Left lung (tissue), 10 donors: ENCODE data around the gene CKB. TPM values are rescaled to one million over a fixed set of nuclear protein-coding genes. Genes with fewer than 3 reads are reported as not detected.

Source experiments
- ATAC-seq: fragments of 200-7000 bp; cut with Tn5 transposase; one replicate; pipeline ENCODE4 v1.9.1; 2020; ENCODE audit warnings: moderate library complexity
- DNase-seq, 4 donors: peaks; one replicate each; pipeline ENCODE4 v3.0.0-alpha.2; 2013 to 2020
- H3K27ac ChIP-seq, 2 donors: fragments of 200-600 bp; sonication (generic) in 1 of 2; one replicate each; pipeline versions ENCODE4 v1.5.0 to v1.8.0; 2020 to 2021
- H3K27me3 ChIP-seq, 2 donors: fragments of 200-600 bp; sonication (generic) in 1 of 2; one replicate each; pipeline versions ENCODE4 v1.5.0 to v1.8.0; 2020 to 2021
- H3K36me3 ChIP-seq, 2 donors: fragments of 200-600 bp; sonication (generic) in 1 of 2; one replicate each; pipeline versions ENCODE4 v1.5.0 to v1.8.0; 2020 to 2021
- H3K4me1 ChIP-seq, 2 donors: fragments of 200-600 bp; one replicate each; pipeline ENCODE4 v1.8.0; 2021
- H3K4me3 ChIP-seq, 2 donors: fragments of 200-600 bp; sonication (generic) in 1 of 2; one replicate each; pipeline versions ENCODE4 v1.5.0 to v1.8.0; 2020 to 2021; ENCODE audit warnings: mild to moderate bottlenecking in 1 of 2
- H3K9me3 ChIP-seq, 2 donors: fragments of 200-600 bp; sonication (generic) in 1 of 2; one replicate each; pipeline versions ENCODE4 v1.5.0 to v1.8.0; 2020 to 2021
- intact Hi-C, 2 donors: fragments of 100-400 bp; cut with DNase I; formaldehyde crosslinking; loops; one replicate each; pipeline versions ENCODE4 v1.11.2 to v1.14.2; 2022
- polyA plus RNA-seq, 6 donors: library from polyadenylated mRNA; unstranded; fragments of 120-200 nt; gene quantifications; one replicate each; pipeline ENCODE4 v1.2.1, GENCODE V29; 2013; ENCODE audit not compliant: insufficient read length in 6 of 6
- total RNA-seq, 2 donors: library from RNA; stranded (reverse); fragmentation: NEBNext Ultra II Directional; extraction: Animal tissue kit (Norgen Biotek cat#: 25700); gene quantifications; one replicate each; pipeline ENCODE4 v1.2.1, GENCODE V29; 2021
- TF ChIP-seq, protein P1 (sequence below), 2 donors: fragments of 200-600 bp; sonication (generic) in 1 of 2; IDR thresholded peaks; one replicate each; pipeline versions ENCODE4 v1.5.0 to v1.8.0; 2021; ENCODE audit warnings: antibody characterized with exemption in 2 of 2
- donor health status: DM: no; HTN: yes; CAD: no.
- donor health status: DM: no; HTN: no; CAD: no.

Gene CKB
- total and polyA plus RNA-seq, 8 donors, result 129 to 312 (median 210) TPM

DNA sequence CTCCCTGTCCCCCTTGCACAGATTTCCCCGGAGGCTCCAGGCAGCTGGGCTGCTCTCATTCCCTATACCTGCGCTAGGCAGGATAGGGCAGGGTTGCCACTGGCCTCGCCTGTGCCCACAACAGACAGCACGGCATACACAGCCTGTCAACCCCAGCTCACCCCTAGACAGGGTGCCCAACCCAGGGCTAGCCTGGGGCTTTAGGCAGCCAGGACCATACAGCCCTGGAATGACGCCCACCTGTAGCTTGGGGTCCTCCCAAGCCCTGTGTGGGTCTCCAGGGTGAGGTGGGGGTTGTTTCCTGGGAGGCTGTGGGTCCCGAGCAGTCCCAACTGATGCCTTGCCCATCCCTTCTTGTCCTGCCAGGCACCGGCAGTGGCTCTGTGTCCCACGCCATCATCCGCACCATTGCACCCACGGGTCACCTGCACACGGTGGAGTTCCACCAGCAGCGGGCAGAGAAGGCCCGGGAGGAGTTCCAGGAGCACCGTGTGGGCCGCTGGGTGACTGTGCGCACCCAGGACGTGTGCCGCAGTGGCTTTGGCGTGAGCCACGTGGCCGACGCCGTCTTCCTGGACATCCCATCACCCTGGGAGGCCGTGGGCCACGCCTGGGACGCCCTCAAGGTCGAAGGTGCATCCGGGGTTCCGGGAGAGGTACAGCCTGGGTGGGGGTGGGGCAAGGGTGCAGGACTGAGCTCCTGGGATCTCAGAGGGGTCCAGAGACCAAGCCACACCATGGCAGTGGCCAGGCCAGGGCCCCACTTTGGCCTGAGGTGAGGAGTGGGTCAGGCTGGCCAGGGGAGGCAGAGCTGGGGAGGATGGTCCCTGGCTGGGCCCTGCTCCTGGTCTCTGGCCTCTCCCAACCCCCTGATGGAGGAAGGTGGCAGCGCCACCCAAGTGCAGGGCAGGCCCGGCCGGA is 9.8 kb upstream of the CKB start:
- Histone ChIP-seq H3K4me1 (peaks cover 14 to 39% of the 10 kb centered on the region in 2 donors), H3K27me3 (no peaks in the 10 kb centered on the region), H3K4me3 (no peak overlapping the region), H3K9me3 (no peaks in the 10 kb centered on the region), H3K27ac (no peak overlapping the region), H3K36me3 (peaks cover 0 to 58% of the 10 kb centered on the region in 2 donors)
- ATAC-seq (no peak), DNase-seq (no peak)
- TF ChIP-seq, protein P1, sequence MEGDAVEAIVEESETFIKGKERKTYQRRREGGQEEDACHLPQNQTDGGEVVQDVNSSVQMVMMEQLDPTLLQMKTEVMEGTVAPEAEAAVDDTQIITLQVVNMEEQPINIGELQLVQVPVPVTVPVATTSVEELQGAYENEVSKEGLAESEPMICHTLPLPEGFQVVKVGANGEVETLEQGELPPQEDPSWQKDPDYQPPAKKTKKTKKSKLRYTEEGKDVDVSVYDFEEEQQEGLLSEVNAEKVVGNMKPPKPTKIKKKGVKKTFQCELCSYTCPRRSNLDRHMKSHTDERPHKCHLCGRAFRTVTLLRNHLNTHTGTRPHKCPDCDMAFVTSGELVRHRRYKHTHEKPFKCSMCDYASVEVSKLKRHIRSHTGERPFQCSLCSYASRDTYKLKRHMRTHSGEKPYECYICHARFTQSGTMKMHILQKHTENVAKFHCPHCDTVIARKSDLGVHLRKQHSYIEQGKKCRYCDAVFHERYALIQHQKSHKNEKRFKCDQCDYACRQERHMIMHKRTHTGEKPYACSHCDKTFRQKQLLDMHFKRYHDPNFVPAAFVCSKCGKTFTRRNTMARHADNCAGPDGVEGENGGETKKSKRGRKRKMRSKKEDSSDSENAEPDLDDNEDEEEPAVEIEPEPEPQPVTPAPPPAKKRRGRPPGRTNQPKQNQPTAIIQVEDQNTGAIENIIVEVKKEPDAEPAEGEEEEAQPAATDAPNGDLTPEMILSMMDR (IDR thresholded peaks at IDR 0.05), result no peak
- intact Hi-C loops, result no loop called here

DNA sequence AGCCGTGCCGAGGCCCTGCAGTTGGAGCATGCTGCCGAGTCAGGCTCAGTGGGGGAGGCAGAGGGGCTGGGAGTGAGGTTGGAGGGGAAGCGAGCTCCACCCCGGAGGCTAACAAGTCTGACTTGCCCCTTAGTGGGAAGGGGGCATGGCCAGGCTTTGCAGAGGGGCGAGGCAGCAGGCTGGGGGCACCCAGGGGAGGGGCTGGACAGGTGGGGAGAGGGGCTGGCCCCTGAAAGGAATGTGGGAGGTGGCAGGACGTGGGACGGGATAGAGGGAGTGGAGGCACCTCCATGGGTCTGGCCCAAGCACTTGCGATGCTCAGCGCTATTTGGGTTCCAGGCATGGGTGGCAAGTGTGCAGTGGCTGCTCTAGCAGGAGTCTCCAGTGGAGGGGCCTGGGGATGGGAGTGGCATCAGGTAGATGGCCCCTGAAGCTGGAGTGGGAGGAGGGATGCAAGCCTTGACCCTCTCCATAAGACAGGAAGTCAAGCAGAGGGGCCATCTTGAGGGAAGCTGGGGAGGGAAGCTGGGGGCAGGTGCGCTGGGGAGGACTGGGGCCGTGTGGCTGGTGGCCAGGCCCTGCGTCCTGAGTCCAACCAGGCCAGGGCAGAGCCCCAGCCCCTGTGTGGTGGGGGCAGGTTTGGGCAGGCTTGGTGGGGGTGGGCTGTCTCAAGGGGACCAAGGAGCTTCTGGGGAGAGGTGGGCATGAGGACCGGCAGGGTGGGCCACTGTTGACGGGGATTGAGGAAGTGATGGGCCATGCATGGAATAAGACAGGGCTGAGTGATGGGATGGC is 9.0 kb upstream of the CKB start:
- Histone ChIP-seq H3K27me3 (no peaks in the 10 kb centered on the region), H3K4me1 (peaks cover 14 to 47% of the 10 kb centered on the region in 2 donors), H3K27ac (no peak overlapping the region), H3K4me3 (no peak overlapping the region), H3K36me3 (peaks cover 0 to 58% of the 10 kb centered on the region in 2 donors), H3K9me3 (no peaks in the 10 kb centered on the region)
- intact Hi-C loops, result no loop called here
- TF ChIP-seq, protein P1 (IDR thresholded peaks at IDR 0.05), result no peak
- ATAC-seq, result no peak
- no peak for DNase-seq

DNA sequence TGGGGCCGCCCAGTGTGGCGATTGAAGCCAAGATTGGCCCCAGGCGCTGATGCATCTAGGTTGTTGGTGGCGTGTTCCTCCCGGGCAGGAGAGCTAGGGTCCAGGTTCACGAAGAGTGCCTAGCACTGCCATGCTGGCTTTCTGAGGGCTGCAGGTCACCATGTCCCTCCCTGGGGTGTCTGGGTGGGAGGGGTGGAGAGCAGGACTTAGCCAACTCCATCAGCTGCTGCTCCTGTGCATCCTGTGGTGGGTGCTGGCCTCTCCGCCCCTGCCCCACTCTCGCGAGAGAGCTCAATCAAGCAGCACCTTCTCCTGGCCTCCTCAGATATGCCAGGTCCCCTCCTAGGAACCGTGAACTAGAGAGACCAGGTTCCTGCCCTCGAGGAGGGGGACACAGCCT is 8.2 kb upstream of the CKB start:
- DNase-seq, result no peak
- H3K4me3 ChIP-seq, result no peak overlapping the region
- ATAC-seq, result no peak
- TF ChIP-seq, protein P1 (IDR thresholded peaks at IDR 0.05), result no peak
- H3K4me1 ChIP-seq, result peaks cover 14 to 51% of the 10 kb centered on the region in 2 donors
- no peaks in the 10 kb centered on the region for H3K9me3 ChIP-seq
- intact Hi-C loops, result no loop called here
- H3K36me3 ChIP-seq, result peaks cover 0 to 52% of the 10 kb centered on the region in 2 donors
- no peaks in the 10 kb centered on the region for H3K27me3 ChIP-seq
- no peak overlapping the region for H3K27ac ChIP-seq

DNA sequence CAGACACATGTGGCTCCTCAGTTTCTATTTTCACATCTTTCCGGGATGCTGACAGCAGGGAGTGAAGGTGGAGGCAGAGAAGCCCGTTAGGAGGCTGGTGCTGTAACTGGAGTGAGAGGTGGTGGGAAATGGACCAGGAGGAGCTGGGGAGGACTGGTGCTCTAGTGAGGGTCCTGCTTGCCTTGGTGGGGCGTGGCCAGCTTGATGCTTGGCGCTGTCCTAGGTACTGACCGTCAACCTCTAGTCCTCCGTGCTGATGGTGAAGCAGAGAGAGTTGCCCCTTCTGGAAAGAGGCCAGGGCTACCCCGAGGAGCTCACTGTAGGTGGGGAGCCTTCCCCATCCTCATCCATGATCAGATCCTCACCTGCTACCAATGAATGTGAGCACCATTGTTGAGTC is 7.8 kb upstream of the CKB start:
- H3K36me3 ChIP-seq, result peaks cover 0 to 47% of the 10 kb centered on the region in 2 donors
- DNase-seq (no peak), ATAC-seq (no peak)
- TF ChIP-seq, protein P1 (IDR thresholded peaks at IDR 0.05), result no peak
- peak overlapping the region in 1 of 2 donors; percentile 99 for H3K4me3 ChIP-seq
- peaks cover 14 to 51% of the 10 kb centered on the region in 2 donors for H3K4me1 ChIP-seq
- no peak overlapping the region for H3K27ac ChIP-seq
- H3K27me3 ChIP-seq, result no peaks in the 10 kb centered on the region
- intact Hi-C loops, result no loop called here
- no peaks in the 10 kb centered on the region for H3K9me3 ChIP-seq
